RWPE1 (cell line): ENCODE data around the gene UVRAG.

ENCODE experiments used
- CTCF ChIA-PET: fragments of 350-600 bp; sonication (Branson Sonifier 250); formaldehyde crosslinking; extraction: SDS; loops from one replicate; lab custom pipeline; 2021; lab: Yijun Ruan, JAX
- POLR2A ChIA-PET: fragments of 400-600 bp; formaldehyde crosslinking; extraction: SDS; loops from one replicate; lab custom pipeline; 2020; ENCODE audit warnings: antibody characterized with exemption; ENCODE audit not compliant: low non-redundant PET; lab: Yijun Ruan, JAX
- DNase-seq: peaks from one replicate; pipeline ENCODE4 v3.0.0; 2012; ENCODE audit warnings: low spot score
- H3K27ac ChIP-seq: fragments of 450-650 bp; 2 replicates; pipeline ENCODE4 v1.5.1; 2017
- TF ChIP-seq, protein P1 (sequence below): fragments of 450-650 bp; conservative IDR thresholded peaks from 2 replicates; pipeline ENCODE4 v1.5.1; 2017; ENCODE audit warnings: low read depth, mild to moderate bottlenecking

Gene UVRAG

DNA sequence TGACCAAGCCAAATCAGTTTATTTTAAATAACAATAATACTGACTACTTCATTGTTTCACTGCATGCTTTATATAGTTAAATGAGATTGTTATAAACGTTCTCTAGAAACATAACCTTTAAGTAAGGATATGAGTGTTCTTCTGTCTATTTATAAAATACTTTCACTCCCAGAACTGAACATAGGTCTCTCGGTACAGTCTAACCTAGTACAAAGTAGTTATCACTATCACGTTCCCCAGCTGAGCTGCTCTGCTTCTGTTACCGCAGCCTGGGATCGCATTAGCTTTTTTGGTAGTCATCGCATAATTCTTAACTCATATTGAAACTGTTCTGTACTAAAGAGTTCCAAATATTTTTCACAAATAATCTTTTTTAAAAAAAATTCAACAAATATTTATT lies 247.7 kb downstream of the UVRAG start:
- no peak overlapping the region for H3K27ac ChIP-seq
- ChIA-PET POLR2A (no interaction called here), CTCF (no interaction called here)
- TF ChIP-seq, protein P1, sequence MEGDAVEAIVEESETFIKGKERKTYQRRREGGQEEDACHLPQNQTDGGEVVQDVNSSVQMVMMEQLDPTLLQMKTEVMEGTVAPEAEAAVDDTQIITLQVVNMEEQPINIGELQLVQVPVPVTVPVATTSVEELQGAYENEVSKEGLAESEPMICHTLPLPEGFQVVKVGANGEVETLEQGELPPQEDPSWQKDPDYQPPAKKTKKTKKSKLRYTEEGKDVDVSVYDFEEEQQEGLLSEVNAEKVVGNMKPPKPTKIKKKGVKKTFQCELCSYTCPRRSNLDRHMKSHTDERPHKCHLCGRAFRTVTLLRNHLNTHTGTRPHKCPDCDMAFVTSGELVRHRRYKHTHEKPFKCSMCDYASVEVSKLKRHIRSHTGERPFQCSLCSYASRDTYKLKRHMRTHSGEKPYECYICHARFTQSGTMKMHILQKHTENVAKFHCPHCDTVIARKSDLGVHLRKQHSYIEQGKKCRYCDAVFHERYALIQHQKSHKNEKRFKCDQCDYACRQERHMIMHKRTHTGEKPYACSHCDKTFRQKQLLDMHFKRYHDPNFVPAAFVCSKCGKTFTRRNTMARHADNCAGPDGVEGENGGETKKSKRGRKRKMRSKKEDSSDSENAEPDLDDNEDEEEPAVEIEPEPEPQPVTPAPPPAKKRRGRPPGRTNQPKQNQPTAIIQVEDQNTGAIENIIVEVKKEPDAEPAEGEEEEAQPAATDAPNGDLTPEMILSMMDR: no peak
- DNase-seq: no peak

DNA sequence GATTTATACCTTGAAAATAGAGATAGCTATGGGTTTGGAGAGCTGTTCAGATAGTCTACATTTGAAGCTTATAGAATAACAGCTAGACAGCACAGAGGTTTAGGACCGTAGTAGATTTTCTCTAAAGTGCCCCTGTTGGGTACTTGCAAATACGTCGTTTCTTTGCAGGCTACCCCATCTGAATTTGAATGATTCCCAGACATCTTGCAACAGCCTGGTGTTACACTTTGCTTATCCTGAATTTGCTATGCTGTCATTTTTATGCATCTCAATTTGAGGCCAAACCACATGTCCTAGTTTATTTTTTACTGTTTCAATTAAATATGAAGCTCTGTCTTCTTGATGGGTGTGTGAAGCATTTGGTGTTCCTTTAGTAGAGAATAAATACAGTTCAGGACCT lies 249.2 kb downstream of the UVRAG start:
- no peak for DNase-seq
- ChIA-PET POLR2A (no interaction called here), CTCF (interaction anchor here (1.1 kb wide), 1 partner anchor 88 kb away, joined by 3 read pairs; no protein-coding TSS in a partner anchor)
- H3K27ac ChIP-seq: no peak overlapping the region
- TF ChIP-seq, protein P1: no peak

DNA sequence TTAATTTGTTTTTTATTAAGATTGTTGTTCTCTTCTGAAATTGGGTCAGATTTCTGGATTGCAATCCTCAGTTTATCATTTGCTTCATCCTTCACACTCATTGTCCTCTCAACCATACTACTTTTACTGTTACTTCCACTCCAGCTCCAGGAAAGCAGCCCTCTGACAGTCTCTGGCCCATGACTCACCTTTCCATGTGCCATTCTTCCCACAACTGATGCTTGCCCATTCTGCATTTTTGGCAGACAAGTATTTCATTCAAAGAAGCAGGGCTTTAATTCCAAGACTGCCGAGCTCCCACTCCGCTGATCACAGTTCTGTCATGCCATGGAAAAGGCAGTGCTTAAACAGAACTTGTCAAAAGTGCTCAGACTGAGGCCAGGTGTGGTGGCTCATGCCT lies 252.1 kb downstream of the UVRAG start:
- TF ChIP-seq, protein P1: no peak
- no peak for DNase-seq
- no peak overlapping the region for H3K27ac ChIP-seq
- POLR2A ChIA-PET: no interaction called here
- CTCF ChIA-PET: interaction anchor here (0.5 kb wide), 1 partner anchor 158 kb away, joined by 3 read pairs; no protein-coding TSS in a partner anchor

DNA sequence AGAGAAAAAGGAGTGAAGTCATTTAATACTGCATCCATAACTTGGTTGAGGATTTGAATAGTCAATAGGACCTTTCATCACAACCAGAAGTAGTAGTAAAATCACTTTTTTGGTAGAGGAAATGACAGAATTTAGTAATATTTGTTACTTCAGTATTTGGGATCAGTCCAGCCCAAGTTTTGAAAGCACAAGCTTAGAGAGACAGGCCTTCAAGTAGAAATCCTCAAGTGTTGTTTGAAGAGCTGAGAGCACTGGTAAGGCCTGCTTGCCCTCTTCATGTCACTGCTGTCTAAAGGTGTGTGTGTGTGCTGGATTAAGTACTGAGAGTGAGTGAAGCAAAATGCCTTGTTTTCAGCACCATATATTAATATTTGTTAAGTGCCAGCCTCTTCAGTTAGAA lies 254.0 kb downstream of the UVRAG start:
- no peak for DNase-seq
- TF ChIP-seq, protein P1: no peak
- ChIA-PET CTCF (no interaction called here), POLR2A (no interaction called here)
- H3K27ac ChIP-seq: no peak overlapping the region

DNA sequence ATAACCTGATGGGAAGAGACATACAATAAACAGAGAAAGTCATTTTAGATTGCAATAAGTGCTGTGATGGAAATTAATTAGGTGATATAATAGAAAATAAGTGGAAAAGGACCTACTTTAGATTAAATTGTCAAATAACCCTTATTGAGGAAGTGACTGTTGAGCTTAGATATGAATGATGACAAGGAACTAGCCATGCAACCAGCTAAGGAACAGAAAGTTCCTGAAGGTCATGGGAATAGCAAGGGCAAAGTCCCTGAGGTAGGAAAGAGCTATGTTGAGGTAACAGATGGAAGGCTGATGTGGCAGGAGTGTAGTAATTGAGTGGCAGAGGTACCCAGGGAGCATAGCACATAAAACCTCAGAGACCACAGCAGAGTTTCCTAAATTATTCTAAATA lies 256.1 kb downstream of the UVRAG start:
- ChIA-PET POLR2A (no interaction called here), CTCF (no interaction called here)
- H3K27ac ChIP-seq: no peak overlapping the region
- TF ChIP-seq, protein P1: no peak
- no peak for DNase-seq

DNA sequence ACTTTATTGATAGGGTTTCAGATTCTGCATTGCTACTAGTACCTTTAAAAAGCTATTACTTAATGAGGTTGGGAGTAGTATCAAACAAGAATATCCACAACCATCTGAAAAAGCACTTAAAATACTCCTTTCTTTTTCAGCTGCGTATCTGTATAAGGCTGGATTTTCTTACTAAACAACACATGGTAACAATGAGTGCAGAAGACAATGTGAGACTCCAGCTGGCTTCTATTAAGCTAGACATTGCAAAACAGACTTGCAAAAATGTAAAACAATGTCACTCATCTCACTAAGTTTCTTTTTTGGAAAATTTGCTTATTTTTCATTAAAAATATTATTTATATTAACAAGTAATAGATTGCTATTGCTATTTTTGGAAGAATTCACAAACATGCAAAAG lies 258.7 kb downstream of the UVRAG start:
- no peak for DNase-seq
- ChIA-PET CTCF (interaction anchor here (1.7 kb wide), 1 partner anchor 10 kb away, joined by 3 read pairs; no protein-coding TSS in a partner anchor), POLR2A (no interaction called here)
- H3K27ac ChIP-seq: no peak overlapping the region
- TF ChIP-seq, protein P1: no peak
